SW480 (cell line): ENCODE measurements around the gene DCAF12.
"Not testable (repeated sequence)": the region's sequence is repeated elsewhere in the genome, so short reads cannot be mapped to it uniquely, and the experiment has no call there.

Experiments used
- DNase-seq: peaks from one replicate; pipeline ENCODE4 v3.0.0-alpha.2; 2016; ENCODE audit warnings: low spot score

Gene DCAF12

DNA sequence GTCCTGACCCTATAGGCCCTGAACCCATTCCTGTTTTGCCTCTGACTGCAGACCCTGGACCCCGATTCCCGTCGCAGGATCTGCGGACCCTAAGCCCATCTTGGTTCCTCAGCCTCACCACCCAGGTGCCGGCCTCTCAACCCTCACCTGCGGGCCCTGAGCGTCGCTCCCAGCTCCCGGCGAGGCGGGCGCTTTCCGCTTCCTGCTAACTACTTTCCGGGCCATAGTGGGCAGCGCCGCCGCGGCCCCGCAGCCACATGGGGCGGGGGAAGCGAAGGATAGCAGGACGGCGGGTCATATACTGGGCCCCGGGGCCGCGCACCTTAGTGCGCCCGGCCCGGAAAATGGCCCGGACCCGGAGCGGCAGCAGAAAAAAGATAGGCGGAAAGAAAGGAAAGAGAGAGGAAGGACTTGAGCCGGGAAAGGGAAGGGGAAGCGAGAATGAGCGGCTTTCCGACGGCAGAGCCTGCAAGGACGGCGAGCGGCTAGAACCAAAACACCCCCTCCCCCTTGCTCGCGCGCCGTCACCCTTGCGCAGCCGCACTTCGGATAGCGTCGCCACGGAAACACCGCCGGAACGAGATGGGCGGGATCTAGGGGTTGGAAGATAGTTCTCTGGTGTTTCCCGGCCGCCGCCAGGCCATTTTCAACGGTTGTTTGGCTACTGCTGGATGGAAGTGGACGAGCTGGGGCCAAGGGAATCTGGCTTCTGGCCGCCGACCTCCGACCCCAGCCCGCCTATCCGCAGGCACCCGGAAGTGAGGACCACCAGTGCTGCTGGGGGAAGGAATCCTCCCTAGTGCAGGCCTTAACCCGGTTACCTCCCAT is at the start of gene DCAF12:
Gene DCAF12 (minus strand): TSS at position 492 of the 828 bp plus-strand sequence. CDS start 267 bp downstream, at position 225.
- DNase-seq, result peak; percentile 89

DNA sequence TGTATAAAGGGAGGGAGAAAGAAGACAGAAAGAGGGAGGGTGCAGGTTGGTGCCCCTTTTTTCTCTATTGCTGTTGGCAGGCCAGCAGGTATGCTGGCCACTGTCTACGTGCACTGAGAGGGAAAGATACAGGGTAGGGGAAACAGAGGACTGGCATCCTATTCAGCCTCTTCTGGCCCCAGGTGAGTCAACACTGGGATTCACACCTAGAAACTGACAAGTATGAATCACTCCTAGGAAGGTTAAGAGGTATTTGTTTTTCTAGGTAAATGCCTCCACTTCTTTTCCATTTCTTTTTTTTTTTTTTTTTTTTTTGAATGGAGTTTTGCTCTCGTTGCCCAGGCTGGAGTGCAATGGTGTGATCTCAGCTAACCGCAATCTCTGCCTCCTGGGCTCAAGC is 49.6 kb upstream of the DCAF12 start:
- DNase-seq, result no peak

DNA sequence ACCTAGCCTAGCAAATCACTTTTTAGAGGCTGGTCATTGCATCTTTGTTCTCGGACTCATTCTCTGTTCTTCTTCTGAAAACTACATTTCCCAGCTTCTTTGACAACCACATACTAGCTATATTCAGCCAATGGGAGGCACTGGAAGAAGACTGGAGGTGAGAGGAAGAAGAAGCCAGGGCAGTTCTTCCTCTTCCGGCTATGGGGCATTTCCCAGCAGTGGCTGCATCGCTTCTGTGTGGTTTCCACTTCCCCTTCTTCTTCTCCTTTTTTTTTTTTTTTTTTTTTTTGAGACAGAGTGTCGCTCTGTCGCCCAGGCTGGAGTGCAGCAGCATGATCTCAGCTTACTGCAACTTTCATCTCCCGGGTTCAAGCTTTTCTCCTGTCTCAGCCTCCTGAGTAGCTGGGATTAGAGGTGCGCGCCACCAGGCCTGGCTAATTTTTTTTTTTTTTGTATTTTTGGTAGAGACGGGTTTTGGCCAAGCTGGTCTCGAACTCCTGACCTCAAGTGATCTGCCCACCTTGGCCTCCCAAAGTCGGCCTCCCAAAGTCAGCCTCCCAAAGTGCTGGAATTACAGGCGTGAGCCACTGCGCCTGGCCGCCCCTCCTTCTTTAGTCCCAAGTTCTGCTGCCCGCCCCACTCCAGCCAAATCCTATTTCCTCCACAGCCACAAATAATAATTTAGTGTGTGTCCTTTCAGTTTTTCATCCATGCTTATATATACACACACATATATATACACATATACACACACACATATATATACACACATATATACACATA is 45.4 kb upstream of the DCAF12 start:
- DNase-seq, result no peak

DNA sequence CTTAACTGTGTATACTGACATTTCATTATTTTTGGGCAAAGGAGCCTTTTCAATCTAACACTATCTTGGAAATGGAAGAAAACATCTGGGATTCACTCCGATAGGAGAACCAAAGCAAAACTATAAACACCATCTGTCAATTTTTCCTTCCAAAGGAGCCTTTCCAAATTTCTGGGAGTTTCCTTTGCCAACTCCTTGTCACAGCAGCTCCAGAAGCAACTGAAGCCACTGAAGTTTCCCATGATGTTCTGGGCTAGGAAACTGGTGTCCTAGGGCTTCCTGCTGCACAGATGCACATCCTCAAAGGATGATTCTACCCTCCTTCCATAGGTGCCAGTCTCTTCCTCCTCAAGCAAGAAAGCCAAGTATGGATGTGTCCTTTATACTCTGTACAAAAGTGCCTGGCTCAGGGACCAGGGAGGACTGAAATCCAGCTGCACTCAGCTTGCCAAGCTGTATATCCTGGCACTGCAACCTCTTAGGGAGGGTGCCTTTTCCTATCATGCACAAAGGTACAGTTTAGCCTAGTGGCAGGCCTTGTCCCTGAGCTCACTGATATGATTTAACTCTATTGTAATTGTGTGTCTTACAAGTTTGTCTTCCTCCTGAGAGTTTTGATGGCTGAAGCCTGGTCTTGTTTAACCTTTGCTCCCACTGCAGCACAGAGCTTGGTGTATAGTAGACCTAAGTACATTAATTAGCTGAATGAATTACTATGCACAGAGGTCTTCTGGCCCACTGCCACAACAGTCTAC is 43.9 kb upstream of the DCAF12 start:
- DNase-seq, result no peak

DNA sequence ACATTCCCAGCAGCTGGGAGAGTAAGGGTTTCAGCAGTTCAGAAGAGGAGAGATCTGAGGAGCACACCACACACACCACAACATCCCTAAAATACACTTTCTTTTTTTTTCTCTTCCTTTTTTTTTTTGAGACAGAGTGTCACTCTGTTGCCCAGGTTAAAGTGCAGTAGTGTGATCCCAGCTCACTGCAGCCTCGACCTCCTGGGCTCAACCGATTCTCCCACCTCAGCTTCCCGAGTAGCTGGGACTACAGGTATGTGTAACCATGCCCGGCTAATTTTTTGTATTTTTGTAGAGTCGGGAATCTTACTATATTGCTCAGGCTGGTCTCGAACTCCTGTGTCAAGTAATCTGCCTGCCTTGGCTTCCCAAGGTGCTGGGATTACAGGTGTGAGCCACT is 42.6 kb upstream of the DCAF12 start:
- no peak for DNase-seq

DNA sequence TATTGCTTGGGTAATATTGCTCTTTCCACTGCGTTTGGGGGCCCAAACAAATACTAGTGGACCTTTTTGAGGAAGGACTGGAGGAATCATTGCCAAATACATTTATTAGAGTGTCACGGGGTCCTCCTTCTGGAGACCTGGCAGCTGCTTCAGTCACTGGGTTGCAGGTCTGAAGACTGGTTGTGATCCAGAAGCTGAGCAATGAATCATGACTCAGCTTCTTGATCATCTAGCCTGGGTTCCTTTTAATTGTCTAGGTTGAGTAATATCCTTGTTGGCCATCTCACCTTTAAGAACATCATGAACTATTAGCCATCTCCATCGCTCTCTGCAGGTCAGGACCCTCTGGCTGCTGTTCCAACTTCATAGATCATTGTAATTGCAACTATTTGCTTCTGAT is 36.9 kb upstream of the DCAF12 start:
- no peak for DNase-seq

DNA sequence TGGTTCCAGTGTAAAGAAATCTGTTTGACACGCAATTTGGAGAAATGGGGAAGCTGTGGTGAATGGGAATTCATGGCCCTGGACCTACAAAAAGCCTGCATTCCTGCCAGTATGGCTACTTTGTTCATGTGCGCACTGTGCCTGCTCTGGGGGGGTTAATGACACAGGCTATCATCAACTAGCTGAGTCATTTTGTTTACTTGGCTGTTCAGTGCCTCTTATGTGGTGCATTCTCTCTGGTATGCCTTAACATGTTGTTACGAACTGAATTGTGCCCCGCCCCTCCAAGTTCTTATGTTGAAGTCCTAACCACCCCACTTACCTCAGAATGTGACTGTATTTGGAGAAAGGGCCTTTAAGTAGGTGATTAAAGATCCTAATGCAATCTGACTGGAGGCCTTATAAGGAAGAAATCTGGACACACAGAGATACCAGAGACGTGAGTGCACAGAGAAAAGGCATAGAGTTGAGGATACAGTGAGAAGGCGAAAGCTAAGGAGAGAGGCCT is 31.9 kb upstream of the DCAF12 start:
- DNase-seq, result peak; percentile 95

DNA sequence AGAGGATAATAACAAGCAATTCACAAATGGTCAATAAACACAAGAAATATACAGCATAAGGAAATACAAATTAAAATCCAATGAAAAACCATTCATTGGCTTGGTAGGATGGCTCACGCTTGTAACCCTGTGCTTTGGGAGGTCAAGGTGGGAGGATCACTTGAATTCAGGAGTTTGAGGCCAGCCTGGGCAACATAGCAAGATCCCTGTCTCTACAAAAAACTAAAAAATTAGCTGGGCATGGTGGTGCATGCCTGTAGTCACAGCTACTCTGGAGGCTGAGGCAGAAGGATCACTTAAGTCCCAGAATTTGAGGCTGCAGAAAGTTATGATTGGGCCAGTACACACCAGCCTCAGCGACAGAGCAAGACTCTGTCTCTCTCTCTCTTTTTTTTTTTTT is 31.4 kb upstream of the DCAF12 start:
- no peak for DNase-seq

DNA sequence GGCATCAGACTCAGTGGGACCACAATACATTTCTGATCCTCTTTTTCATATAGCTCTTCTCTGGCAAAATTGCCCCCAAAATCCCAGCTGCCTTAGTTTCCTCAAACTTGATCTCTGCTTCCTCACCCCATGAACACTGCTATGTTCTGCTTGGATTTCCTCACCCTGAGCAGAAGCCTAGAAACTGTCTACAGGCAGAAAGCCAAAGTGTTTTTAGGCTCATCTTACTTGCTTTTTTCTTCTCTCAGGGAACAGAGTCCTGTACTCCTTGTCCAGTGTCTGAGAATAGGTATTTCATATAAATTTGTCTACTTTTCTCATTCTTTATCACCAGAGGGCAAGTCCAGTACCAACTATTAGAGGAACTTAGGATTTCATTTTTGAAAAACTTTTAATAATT is 30.8 kb upstream of the DCAF12 start:
- no peak for DNase-seq

DNA sequence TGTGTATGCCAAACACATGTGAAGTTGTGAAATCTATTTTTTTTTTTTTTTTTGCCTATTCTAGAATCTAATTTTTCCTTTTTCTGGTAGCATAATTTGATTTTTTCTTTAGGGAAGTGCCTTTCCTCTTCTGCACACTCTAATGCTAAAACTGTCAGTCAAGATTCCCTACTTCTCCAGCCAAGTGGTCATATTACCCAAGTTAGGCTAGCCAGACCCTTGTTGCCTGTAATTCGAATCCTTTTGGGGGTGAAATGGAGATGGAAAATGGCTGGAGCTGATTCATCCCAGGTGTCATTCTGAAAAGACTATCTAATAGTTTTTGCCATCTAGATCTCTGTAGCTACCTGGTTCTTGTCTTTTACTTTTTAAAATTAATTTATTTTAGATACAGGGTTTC is 27.6 kb upstream of the DCAF12 start:
- DNase-seq, result no peak

DNA sequence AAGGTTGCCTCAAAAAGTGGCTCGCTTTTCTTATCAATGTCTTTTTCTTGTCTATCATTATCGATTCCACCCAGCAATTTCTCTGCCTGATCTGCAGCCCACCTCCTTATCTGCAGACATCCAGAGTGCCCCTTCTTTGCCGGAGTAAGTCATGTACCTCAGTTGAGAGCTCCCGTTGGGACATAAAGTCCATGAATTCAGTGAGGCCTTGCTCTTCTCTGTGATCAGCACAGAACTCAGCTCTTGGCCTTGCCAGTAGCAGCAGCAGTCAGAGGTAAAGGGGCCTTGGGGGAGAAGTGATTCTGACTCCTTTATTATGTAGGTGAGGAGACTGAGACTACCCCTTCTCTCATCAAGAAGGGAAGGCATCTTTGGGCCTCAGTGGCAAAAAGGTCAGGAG is 24.9 kb upstream of the DCAF12 start:
- no peak for DNase-seq

DNA sequence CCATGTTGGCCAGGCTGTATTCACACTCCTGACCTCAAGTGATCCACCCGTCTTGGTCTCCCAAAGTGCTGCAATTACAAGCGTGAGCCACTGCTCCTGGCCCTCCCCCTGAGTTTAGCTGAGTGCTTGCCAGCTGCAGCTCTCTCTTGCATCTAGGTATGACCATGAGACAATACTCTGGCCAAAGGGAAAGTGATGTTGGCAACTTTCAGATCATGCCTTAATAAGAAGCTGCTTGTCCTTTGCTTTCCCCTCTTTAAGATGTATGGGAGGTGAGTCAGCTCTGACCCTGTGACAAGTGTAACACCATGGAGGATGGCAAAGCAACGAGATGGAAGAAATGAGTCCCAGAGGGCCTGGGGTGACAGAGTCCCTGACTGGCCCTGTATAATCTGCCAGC is 18.7 kb upstream of the DCAF12 start:
- no peak for DNase-seq

DNA sequence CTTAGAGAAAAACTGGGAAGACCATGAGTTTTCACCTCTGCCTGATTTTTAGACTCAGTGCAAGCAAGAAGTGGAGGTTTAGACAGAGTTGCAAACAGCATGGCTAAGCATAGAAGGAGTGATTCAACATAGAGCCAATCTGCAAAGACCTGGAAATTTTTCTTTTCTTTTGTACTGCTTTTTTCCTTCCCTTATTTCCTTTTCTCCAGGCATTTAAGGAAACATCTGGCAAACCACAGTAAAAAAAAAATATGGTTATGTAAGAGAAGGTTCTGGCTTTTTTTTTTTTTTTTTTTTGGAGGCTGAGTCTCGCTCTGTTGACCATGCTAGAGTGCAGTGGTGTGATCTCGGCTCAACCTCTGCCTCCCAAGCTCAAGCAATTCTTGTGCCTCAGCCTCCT is 16.6 kb upstream of the DCAF12 start:
- no peak for DNase-seq

DNA sequence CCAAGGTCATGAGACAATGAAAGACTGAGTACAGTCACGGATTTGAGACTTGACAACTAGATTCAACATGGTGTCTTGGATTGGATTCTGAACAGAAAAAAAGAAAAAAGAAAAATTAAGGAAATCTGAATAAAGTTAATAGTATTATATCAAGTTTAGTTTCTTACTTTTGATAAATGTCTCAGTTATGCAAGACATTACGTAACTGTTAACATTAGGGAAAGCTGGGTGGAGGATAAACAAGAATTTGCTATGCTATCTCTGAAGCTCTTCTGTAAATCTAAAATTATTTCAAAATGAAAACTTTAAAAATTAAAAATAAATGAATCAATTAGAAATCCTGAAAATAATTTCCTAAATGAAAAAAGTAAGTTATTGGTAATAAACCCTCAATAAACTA is 14.4 kb upstream of the DCAF12 start:
- DNase-seq, result no peak

DNA sequence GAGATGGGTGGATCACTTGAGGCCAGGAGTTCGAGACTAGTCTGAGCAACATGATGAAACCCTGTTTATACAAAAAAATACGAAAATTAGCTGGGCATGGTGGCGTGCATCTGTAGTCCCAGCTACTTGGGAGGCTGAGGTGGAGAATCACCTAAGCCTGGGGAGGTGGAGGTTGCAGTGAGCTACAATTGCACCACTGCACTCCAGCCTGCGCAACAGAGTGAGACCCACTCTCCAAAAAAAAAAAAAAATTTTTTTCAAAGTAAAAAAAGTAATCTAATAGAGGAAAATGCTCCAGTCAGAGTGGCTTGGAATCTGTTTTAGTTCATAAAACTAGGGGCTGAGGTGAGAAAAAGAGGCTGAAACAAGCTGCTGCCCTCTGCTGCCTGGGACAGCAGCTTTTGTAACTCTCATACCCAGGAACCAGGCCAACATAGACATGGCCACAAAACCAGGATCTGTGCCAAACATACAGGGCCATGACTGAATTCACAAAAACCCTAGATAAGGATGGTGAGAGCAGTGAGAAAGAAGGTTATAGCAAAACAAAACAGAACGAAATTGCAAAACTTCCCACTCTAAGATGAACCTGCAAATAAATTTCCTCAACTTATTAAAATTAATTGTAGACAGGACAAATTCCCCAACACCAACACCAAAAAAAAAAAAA is 13.1 kb upstream of the DCAF12 start:
- peak; percentile 33 for DNase-seq

DNA sequence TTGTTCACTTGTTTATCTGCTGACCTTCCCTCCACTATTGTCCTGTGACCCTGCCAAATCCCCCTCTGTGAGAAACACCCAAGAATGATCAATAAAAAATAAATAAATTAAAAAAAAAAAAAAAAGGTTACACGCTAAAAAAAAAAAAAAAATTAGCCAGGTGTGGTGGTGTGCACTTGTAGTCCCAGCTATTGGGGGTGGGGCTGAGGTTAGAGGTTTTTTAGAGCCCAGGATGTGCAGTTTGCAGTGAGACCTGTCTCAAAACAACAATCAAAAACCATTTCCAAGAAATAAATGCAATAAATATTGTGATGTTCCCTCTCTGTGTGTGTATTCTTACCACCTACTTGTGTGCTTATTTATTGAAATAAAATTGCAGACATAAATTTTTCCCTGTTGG is 12.1 kb upstream of the DCAF12 start:
- not testable (repeated sequence) for DNase-seq

DNA sequence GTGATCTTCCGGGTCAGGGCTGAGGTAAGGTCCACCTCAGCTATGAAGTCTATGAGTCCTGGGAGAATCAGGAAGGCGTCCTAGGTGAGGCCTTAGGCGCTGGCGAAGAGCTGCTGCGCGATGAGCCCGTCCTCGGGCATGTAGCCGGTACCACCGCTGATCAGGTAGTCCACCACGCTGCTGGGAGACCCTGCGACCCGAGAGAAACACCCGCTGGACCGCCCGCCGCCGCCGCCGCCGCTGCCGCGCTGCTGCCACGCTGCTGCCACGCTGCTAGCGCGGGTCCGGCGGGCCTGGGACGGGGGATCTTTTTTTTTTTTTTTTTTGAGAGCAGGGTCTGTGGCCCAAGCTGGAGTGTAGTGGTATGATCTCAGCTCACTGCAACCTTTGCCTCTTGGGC is 8.0 kb upstream of the DCAF12 start:
- no peak for DNase-seq

DNA sequence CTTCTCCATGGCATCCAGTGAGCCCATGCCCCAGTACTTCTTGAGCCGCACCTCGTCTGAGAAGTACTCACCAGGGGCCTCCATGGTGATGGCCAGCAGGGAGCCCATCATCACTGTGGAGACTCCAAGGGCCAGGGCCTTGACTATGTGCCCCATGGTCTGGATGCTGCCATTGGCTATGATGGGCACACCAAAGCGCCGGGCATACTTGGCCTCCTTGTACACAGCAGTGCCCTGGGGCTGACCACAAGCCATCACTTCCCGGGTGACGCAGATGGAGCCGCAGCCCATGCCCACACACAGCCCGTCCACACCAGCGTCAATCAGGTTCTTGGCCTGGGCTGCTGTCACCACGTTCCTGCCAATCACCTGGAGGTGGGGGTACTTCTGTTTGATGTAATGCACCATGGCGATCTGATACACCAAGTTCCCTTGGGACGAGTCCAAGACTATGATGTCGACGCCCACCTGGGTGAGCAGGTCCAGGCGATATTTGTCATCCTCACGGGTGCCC is 7.0 kb upstream of the DCAF12 start:
- DNase-seq, result no peak

DNA sequence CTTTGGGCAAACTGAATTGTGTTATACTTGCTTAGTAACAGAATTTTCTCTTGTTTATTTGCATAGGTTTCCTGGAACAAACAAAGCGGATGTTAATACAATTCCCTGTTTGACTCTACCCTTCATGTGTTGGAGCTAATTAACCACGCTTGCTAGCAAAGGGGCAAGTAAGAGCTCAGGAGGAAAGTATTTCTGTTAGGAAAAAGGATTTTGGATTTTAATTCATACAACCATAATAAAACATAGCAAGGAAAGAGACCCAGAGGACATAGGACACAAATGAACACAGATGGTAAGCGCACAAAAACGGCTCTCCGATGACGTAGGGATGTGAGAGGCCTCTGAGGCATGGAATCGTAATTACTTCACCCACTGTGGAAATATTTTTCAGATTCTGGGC is 5.1 kb upstream of the DCAF12 start:
- DNase-seq, result no peak

DNA sequence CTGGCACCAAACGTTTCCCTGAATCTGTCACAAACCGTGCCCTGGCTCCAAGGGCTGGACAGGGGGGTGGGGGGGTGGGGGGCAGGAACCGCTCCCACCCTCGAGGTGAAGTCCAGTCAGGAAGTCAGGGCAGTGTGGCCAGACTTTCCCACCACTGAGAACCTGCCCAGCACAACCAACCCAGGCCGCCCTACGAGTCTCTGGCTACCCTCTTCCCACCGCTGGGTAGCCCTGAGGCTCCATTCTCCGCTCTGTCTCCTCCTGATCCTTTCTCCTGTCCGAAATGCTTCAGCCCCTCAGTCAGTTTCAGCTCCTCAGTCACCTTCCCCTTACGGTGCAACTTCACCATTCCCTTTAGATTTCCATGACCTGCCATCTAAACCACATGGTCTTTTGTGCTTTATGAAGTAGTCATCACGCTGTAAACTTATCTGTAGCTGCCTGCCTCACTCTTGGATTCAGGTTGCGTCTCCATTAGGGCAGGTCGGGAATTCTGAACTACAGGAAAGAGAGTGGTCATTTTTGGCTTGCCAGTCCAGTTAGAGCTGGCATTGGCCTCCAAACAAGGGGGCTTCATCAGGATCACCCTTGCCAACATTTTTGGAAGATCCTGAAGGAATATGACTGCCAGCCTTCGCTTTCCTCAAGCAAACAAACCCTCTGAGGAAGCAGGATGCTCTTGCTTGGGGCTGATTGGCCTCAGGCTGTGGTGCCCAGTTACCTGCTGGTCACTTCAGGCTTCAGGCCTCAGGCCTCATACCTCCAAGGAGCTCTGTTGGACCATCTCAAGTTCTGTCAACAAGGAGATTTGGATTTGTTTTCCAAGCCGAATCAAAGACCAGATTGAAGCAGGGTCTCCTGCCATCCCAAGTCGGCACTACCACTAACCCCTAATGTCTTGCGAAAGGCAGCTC is 794 bp upstream of the DCAF12 start:
- no peak for DNase-seq
